Heart left ventricle (tissue), 16 donors: Measurements from ENCODE around the gene FBXL22. TPM values are rescaled to one million over a fixed set of nuclear protein-coding genes. Genes with fewer than 3 reads are reported as not detected.

ENCODE experiments used
- ATAC-seq, 4 donors: fragments of 200-7000 bp; cut with Tn5 transposase; one replicate each; pipeline ENCODE4 v1.9.1; 2020 to 2022; ENCODE audit warnings: moderate library complexity in 4 of 4, mild to moderate bottlenecking in 3 of 4, moderate number of reproducible peaks in 1 of 4
- DNase-seq, 5 donors: peaks; one replicate each; pipeline ENCODE4 v3.0.0-alpha.2; 2020
- H3K27ac ChIP-seq, 12 donors: fragments of 200-600 bp; sonication (generic) in 4 of 12; one replicate each; pipeline versions ENCODE4 v1.5.0 to v1.8.0; 2016 to 2022; ENCODE audit warnings: mild to moderate bottlenecking in 2 of 12
- H3K27me3 ChIP-seq, 9 donors: fragments of 200-600 bp; sonication (generic) in 2 of 9; one replicate each; pipeline versions ENCODE4 v1.5.1 to v1.8.0; 2016 to 2022; ENCODE audit warnings: mild to moderate bottlenecking in 3 of 9
- H3K36me3 ChIP-seq, 9 donors: fragments of 200-600 bp; sonication (generic) in 2 of 9; one replicate each; pipeline versions ENCODE4 v1.5.0 to v1.8.0; 2018 to 2022; ENCODE audit warnings: mild to moderate bottlenecking in 2 of 9
- H3K4me1 ChIP-seq, 12 donors: fragments of 200-600 bp; sonication (generic) in 4 of 12; one replicate each; pipeline versions ENCODE4 v1.5.0 to v1.8.0; 2016 to 2022; ENCODE audit warnings: mild to moderate bottlenecking in 3 of 12
- H3K4me3 ChIP-seq, 12 donors: fragments of 200-600 bp; sonication (generic) in 4 of 12; one replicate each; pipeline versions ENCODE4 v1.5.0 to v1.8.0; 2017 to 2022; ENCODE audit warnings: mild to moderate bottlenecking in 9 of 12, moderate library complexity in 4 of 12
- H3K9me3 ChIP-seq, 12 donors: fragments of 200-600 bp; sonication (generic) in 4 of 12; one replicate each; pipeline versions ENCODE4 v1.5.0 to v1.8.0; 2016 to 2022; ENCODE audit warnings: mild to moderate bottlenecking in 1 of 12
- POLR2A ChIP-seq, 2 donors: fragments of 450-650 bp; IDR thresholded peaks; one replicate each; pipeline ENCODE4 v1.6.1; 2017; ENCODE audit warnings: antibody characterized with exemption in 2 of 2, mild to moderate bottlenecking in 2 of 2, moderate library complexity in 2 of 2
- WGBS, 4 donors: extraction: QIAGEN DNeasy Blood & Tissue Kit in 2 of 4; methylation state at CpG; one replicate each; pipeline versions ENCODE4 v1.1.5 to v1.1.7; 2013 to 2018; 5-methylcytosine and 5-hydroxymethylcytosine counted together
- intact Hi-C, 10 donors: fragments of 100-400 bp; cut with DNase I; formaldehyde crosslinking; loops; one replicate each; pipeline versions ENCODE4 v1.11.1 to v1.14.2; 2022
- polyA plus RNA-seq, 2 donors: library from polyadenylated mRNA; stranded (reverse); fragments of 200-250 nt; gene quantifications; one replicate each; pipeline ENCODE4 v1.2.3, GENCODE V29; 2013
- total RNA-seq, 9 donors: library from RNA; depleted of rRNA in 2 of 9; stranded (reverse); fragments of >200 nt in 2 of 9; fragmentation: NEBNext Ultra II Directional in 3 of 9; extraction: Animal tissue kit (Norgen Biotek cat#: 25700) in 3 of 9; gene quantifications; one replicate each; pipeline versions ENCODE4 v1.1.0 to v1.2.4, GENCODE V29; 2016 to 2023
- TF ChIP-seq, protein P1 (sequence below), 12 donors: fragments of 200-600 bp; sonication (generic) in 4 of 12; IDR thresholded peaks; one replicate each; pipeline versions ENCODE4 v1.5.0 to v1.8.0; 2018 to 2022; ENCODE audit warnings: antibody characterized with exemption in 12 of 12, mild to moderate bottlenecking in 5 of 12
- donor health status: ischemic (EF 13 %, LVEDD 7.1; RV severe dilation, severe dysfunction).
- donor health status: healthy with polysubstance abuse.
- donor health status: DM: no; HTN: yes; CAD: no.
- donor health status: DM: no; HTN: no; CAD: no.
- donor health status: ischemic (EF 25% LVEDD 6.9; RV normal size, moderate dysfunction).
- donor health status: ischemic (EF 25% LVEDD 5.7; RV mildly dilated, moderate dysfunction).
- donor health status: healthy.
- donor health status: DM: yes; HTN: yes; CAD: no.
- donor health status: ischemic (EF 35%, LVEDD 5.7; RV mildly dilated, moderate dysfunction).
- donor health status: nonischemic (EF 11% LVEDD 7.7; RV severe dilation, severe dysfunction).
- donor health status: DM: yes; HTN: yes; CAD: no.
- donor health status: PGD.
- donor health status: ischemic (EF 29% LVEDD 5.4; RV normal size, mild dysfunction).
- donor health status: nonischemic (EF 23%, LVEDD 6.1; RV moderate dilation, normal function).

Gene FBXL22
- total and polyA plus RNA-seq, 11 donors = 2.4 to 41.5 (median 20.7) TPM

DNA sequence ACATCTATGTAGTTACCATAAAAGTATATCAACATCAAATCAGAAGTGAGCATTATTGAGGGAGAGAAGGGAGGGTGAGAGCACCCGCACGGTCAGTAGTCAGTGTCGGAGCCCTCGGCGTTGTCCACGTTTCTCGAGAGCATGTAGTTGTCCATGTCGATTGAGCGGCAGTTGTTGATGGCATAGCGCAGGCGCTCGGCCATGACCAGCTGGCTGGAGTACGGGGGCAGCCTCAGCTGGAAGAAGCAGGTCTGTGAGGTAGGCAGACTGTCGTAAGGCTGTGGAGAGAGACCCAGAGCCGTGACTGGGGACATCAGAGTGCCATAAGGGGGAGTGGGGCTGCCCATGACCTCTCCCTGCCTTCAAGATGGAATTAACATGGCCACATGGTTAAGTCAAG lies 11.8 kb downstream of the FBXL22 start:
- Histone ChIP-seq H3K27me3 (no peaks in the 10 kb centered on the region), H3K4me1 (peaks cover 0 to 37% (median 13%) of the 10 kb centered on the region in 12 donors), H3K4me3 (no peak overlapping the region), H3K27ac (peak overlapping the region in 1 of 12 donors; percentile 80), H3K9me3 (no peaks in the 10 kb centered on the region), H3K36me3 (peaks cover 0 to 77% (median 64%) of the 10 kb centered on the region in 9 donors)
- WGBS, 4 donors = 92 to 94% (median 93%) methylated on average over 14 to 15 of the region's 15 CpGs
- intact Hi-C loops = loop anchor here in 1 of 10 donors (10.0 kb wide), 1 partner anchor 324 kb away; no protein-coding TSS in a partner anchor
- DNase-seq = no peak
- no peak for TF ChIP-seq POLR2A (IDR thresholded peaks at IDR 0.05)
- TF ChIP-seq, protein P1, sequence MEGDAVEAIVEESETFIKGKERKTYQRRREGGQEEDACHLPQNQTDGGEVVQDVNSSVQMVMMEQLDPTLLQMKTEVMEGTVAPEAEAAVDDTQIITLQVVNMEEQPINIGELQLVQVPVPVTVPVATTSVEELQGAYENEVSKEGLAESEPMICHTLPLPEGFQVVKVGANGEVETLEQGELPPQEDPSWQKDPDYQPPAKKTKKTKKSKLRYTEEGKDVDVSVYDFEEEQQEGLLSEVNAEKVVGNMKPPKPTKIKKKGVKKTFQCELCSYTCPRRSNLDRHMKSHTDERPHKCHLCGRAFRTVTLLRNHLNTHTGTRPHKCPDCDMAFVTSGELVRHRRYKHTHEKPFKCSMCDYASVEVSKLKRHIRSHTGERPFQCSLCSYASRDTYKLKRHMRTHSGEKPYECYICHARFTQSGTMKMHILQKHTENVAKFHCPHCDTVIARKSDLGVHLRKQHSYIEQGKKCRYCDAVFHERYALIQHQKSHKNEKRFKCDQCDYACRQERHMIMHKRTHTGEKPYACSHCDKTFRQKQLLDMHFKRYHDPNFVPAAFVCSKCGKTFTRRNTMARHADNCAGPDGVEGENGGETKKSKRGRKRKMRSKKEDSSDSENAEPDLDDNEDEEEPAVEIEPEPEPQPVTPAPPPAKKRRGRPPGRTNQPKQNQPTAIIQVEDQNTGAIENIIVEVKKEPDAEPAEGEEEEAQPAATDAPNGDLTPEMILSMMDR (IDR thresholded peaks at IDR 0.05) = no peak
- ATAC-seq = no peak

DNA sequence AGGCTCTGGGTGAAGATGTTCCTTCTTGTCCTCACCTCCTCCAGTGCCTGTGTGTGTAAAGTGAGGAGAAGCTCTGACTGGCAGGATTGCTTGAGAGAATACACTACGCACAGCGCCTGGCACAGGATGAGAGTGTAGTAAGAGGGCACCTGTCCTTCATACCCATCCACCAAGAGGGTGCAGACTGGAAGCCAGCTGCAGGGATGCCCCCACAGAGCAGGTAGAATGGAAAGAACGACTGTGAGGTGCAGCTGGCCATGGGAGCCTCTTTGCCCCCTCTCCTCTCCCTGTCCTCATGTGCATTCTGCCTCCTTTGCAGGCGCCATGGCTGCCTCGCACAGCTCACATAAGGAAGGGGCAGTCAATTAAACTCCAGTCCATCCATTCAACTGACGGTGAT lies 12.3 kb downstream of the FBXL22 start:
- H3K36me3 ChIP-seq = peaks cover 0 to 81% (median 69%) of the 10 kb centered on the region in 9 donors
- 89 to 97% (median 92%) methylated on average over 6 of the region's 6 CpGs for WGBS, 4 donors
- ATAC-seq (no peak), DNase-seq (no peak)
- no peaks in the 10 kb centered on the region for H3K27me3 ChIP-seq
- no peak for TF ChIP-seq POLR2A (IDR thresholded peaks at IDR 0.05)
- TF ChIP-seq, protein P1 (IDR thresholded peaks at IDR 0.05) = no peak
- peaks cover 0 to 37% (median 11%) of the 10 kb centered on the region in 12 donors for H3K4me1 ChIP-seq
- no peaks in the 10 kb centered on the region for H3K9me3 ChIP-seq
- peak overlapping the region in 1 of 12 donors; percentile 80 for H3K27ac ChIP-seq
- no peak overlapping the region for H3K4me3 ChIP-seq
- intact Hi-C loops = loop anchor here in 1 of 10 donors (10.0 kb wide), 1 partner anchor 325 kb away; no protein-coding TSS in a partner anchor

DNA sequence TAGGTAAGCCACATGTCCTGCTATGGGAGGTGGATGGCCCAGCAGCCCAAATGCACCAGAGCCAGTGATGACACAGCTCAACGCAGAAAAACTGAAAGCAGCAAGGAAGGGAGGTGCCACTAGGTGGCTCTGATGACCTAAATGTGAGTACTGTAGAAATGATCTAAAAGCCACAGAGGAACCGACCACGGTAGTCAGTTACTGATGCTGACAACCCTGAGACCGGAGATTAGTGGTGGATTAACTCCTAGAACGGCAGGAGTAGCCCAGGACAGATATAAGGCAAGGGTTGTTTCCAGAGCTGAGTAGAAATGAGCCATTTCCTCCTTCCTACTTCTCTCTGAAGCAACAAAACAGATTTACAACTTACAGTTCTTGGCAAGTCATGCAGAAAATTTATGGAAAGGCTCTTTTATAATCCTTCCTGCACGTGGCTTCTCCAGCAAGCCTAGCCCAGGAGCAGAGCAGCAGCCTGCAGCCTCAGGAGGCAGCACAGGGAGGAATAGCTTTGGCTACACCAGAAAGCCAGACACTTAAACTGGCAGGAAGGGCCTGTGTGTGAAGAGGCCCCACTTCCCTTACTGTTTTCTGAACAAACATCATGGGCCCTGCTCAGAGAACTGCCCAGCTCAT lies 13.1 kb downstream of the FBXL22 start:
- Histone ChIP-seq H3K4me1 (peaks cover 0 to 35% (median 10%) of the 10 kb centered on the region in 12 donors), H3K4me3 (no peak overlapping the region), H3K27me3 (no peaks in the 10 kb centered on the region), H3K27ac (peak overlapping the region in 9 of 12 donors; percentile 22 to 80 (median 33)), H3K9me3 (no peaks in the 10 kb centered on the region), H3K36me3 (peaks cover 0 to 90% (median 77%) of the 10 kb centered on the region in 9 donors)
- 3 to 5% (median 5%) methylated on average over 6 of the region's 6 CpGs for whole genome bisulfite sequencing, 4 donors
- DNase-seq (peak in 4 of 5 donors; percentile 38 to 65 (median 52)), ATAC-seq (peak; percentile 59 to 76 (median 75))
- TF ChIP-seq POLR2A (IDR thresholded peaks at IDR 0.05) = no peak
- TF ChIP-seq, protein P1 (IDR thresholded peaks at IDR 0.05) = peak; percentile 36 to 72 (median 59)
- intact Hi-C loops = loop anchor here in 2 of 10 donors (5.0 to 10.0 kb wide), 2 partner anchors 454 to 457 kb away; no protein-coding TSS in a partner anchor

DNA sequence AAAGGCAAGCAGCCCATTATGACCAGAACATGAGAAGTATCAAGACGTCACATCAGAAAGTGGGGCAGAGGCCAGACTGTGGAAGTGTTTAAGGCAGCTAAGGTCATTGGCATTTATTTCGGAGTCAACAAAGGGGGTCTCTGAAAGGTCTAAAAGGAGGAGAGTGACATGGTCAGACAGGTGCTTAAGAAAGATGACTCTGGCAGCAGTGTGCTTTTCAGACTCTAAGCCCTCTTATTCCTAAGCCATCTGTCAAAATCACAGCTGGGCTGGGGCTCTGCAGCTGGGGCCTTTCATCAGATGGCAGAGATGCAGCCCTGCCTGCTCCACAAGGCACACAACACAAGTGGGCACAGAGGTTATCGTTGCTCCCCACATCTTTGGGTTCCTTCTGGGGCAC lies 14.0 kb downstream of the FBXL22 start:
- Histone ChIP-seq H3K9me3 (no peaks in the 10 kb centered on the region), H3K27me3 (no peaks in the 10 kb centered on the region), H3K4me1 (peaks cover 0 to 27% (median 10%) of the 10 kb centered on the region in 12 donors), H3K4me3 (no peak overlapping the region), H3K36me3 (peaks cover 0 to 97% (median 85%) of the 10 kb centered on the region in 9 donors), H3K27ac (peak overlapping the region in 3 of 12 donors; percentile 43 to 80 (median 78))
- WGBS, 4 donors = 70 to 83% (median 78%) methylated on average over 3 of the region's 3 CpGs
- DNase-seq (no peak), ATAC-seq (no peak)
- TF ChIP-seq, protein P1 (IDR thresholded peaks at IDR 0.05) = no peak
- TF ChIP-seq POLR2A (IDR thresholded peaks at IDR 0.05) = no peak
- intact Hi-C loops = loop anchor here in 2 of 10 donors (5.0 to 10.0 kb wide), 2 partner anchors 454 to 456 kb away; no protein-coding TSS in a partner anchor
